Measurements from ENCODE around the gene RHOA. TPM values are rescaled to one million over a fixed set of nuclear protein-coding genes. Genes with fewer than 3 reads are reported as not detected.

Gene RHOA
- total and polyA plus RNA-seq, 2 of the 13 experiments (the other 11 are each of a cell fraction or from before 2014, with no cell fraction given) = 131 to 177 TPM

DNA sequence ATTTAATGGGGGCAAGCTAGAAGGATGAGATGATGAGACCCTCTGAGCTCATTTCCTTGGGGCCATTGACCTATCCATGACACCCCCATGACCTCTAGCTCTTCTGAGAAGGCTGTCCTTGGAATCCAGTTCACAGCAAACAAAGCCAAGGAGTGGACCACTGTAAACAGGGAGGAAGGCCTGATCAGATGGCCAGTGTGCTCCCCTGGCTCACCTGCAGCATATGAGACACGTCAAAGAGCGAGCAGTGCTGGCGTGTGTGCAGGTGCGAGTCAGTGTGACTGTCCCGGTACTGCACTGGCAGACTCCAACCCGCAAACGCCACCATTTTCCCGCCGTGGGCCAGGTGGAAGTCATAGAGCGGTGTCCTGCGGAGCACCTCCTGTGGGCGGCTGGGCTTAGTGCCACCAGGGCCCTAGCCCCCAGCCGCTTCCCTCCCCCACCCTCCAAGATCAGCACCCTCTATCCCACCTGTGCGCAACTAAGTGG, 10.2 kb upstream of the RHOA start (continued):
- TF ChIP-seq, protein P1, sequence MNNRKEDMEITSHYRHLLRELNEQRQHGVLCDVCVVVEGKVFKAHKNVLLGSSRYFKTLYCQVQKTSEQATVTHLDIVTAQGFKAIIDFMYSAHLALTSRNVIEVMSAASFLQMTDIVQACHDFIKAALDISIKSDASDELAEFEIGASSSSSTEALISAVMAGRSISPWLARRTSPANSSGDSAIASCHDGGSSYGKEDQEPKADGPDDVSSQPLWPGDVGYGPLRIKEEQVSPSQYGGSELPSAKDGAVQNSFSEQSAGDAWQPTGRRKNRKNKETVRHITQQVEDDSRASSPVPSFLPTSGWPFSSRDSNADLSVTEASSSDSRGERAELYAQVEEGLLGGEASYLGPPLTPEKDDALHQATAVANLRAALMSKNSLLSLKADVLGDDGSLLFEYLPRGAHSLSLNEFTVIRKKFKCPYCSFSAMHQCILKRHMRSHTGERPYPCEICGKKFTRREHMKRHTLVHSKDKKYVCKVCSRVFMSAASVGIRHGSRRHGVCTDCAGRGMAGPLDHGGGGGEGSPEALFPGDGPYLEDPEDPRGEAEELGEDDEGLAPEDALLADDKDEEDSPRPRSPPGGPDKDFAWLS (CRISPR knock-in tag; IDR thresholded peaks at IDR 0.05; ENCODE audit: borderline replicate concordance) = 0 out of 2 replicates have a peak, but pooled peaks have one; percentile 61
- TF ChIP-seq ZNF431 (CRISPR knock-in tag; IDR thresholded peaks at IDR 0.05; ENCODE audit: borderline replicate concordance, low read depth) = no peak
- TF ChIP-seq, protein P2, sequence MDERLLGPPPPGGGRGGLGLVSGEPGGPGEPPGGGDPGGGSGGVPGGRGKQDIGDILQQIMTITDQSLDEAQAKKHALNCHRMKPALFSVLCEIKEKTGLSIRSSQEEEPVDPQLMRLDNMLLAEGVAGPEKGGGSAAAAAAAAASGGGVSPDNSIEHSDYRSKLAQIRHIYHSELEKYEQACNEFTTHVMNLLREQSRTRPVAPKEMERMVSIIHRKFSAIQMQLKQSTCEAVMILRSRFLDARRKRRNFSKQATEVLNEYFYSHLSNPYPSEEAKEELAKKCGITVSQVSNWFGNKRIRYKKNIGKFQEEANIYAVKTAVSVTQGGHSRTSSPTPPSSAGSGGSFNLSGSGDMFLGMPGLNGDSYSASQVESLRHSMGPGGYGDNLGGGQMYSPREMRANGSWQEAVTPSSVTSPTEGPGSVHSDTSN (CRISPR knock-in tag; IDR thresholded peaks at IDR 0.05) = no peak
- TF ChIP-seq TAF1 (CRISPR knock-in tag; IDR thresholded peaks at IDR 0.05) = no peak; the same call in 1 of the 2 replicates
- TF ChIP-seq, protein P3, sequence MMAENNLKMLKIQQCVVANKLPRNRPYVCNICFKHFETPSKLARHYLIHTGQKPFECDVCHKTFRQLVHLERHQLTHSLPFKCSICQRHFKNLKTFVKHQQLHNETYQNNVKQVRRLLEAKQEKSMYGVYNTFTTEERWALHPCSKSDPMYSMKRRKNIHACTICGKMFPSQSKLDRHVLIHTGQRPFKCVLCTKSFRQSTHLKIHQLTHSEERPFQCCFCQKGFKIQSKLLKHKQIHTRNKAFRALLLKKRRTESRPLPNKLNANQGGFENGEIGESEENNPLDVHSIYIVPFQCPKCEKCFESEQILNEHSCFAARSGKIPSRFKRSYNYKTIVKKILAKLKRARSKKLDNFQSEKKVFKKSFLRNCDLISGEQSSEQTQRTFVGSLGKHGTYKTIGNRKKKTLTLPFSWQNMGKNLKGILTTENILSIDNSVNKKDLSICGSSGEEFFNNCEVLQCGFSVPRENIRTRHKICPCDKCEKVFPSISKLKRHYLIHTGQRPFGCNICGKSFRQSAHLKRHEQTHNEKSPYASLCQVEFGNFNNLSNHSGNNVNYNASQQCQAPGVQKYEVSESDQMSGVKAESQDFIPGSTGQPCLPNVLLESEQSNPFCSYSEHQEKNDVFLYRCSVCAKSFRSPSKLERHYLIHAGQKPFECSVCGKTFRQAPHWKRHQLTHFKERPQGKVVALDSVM (CRISPR knock-in tag; IDR thresholded peaks at IDR 0.05) = no peak
- TF ChIP-seq NRL (CRISPR knock-in tag; IDR thresholded peaks at IDR 0.05; ENCODE audit: borderline replicate concordance) = no peak
- TF ChIP-seq KDM2A (CRISPR knock-in tag; IDR thresholded peaks at IDR 0.05; ENCODE audit: borderline replicate concordance, low read depth) = peak; percentile 75; the same call in 1 of the 2 replicates
- TF ChIP-seq FOSL2 (CRISPR knock-in tag; IDR thresholded peaks at IDR 0.05) = no peak
- TF ChIP-seq, protein P4, sequence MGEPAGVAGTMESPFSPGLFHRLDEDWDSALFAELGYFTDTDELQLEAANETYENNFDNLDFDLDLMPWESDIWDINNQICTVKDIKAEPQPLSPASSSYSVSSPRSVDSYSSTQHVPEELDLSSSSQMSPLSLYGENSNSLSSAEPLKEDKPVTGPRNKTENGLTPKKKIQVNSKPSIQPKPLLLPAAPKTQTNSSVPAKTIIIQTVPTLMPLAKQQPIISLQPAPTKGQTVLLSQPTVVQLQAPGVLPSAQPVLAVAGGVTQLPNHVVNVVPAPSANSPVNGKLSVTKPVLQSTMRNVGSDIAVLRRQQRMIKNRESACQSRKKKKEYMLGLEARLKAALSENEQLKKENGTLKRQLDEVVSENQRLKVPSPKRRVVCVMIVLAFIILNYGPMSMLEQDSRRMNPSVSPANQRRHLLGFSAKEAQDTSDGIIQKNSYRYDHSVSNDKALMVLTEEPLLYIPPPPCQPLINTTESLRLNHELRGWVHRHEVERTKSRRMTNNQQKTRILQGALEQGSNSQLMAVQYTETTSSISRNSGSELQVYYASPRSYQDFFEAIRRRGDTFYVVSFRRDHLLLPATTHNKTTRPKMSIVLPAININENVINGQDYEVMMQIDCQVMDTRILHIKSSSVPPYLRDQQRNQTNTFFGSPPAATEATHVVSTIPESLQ (CRISPR knock-in tag; conservative IDR thresholded peaks at IDR 0.05) = no peak
- TF ChIP-seq DPF2 (CRISPR knock-in tag; IDR thresholded peaks at IDR 0.05; ENCODE audit: borderline replicate concordance, low read depth) = no peak
- no peak; the same call in 1 of the 2 replicates for TF ChIP-seq SP2 (CRISPR knock-in tag; IDR thresholded peaks at IDR 0.05)
- TF ChIP-seq ZBTB7B (CRISPR knock-in tag; IDR thresholded peaks at IDR 0.05) = no peak
- TF ChIP-seq ZNF589 (CRISPR knock-in tag; conservative IDR thresholded peaks at IDR 0.05) = no peak
- no peak for TF ChIP-seq HMG20B (CRISPR knock-in tag; conservative IDR thresholded peaks at IDR 0.05)
- no peak for TF ChIP-seq ZNF207 (IDR thresholded peaks at IDR 0.05; ENCODE audit: borderline replicate concordance)
- TF ChIP-seq JUN (CRISPR knock-in tag; IDR thresholded peaks at IDR 0.05) = no peak
- peak; percentile 9; the same call in 1 of the 2 replicates for TF ChIP-seq SALL1 (CRISPR knock-in tag; IDR thresholded peaks at IDR 0.05)
- TF ChIP-seq ZNF749 (CRISPR knock-in tag; IDR thresholded peaks at IDR 0.05; ENCODE audit: borderline replicate concordance) = no peak
- TF ChIP-seq, protein P5, sequence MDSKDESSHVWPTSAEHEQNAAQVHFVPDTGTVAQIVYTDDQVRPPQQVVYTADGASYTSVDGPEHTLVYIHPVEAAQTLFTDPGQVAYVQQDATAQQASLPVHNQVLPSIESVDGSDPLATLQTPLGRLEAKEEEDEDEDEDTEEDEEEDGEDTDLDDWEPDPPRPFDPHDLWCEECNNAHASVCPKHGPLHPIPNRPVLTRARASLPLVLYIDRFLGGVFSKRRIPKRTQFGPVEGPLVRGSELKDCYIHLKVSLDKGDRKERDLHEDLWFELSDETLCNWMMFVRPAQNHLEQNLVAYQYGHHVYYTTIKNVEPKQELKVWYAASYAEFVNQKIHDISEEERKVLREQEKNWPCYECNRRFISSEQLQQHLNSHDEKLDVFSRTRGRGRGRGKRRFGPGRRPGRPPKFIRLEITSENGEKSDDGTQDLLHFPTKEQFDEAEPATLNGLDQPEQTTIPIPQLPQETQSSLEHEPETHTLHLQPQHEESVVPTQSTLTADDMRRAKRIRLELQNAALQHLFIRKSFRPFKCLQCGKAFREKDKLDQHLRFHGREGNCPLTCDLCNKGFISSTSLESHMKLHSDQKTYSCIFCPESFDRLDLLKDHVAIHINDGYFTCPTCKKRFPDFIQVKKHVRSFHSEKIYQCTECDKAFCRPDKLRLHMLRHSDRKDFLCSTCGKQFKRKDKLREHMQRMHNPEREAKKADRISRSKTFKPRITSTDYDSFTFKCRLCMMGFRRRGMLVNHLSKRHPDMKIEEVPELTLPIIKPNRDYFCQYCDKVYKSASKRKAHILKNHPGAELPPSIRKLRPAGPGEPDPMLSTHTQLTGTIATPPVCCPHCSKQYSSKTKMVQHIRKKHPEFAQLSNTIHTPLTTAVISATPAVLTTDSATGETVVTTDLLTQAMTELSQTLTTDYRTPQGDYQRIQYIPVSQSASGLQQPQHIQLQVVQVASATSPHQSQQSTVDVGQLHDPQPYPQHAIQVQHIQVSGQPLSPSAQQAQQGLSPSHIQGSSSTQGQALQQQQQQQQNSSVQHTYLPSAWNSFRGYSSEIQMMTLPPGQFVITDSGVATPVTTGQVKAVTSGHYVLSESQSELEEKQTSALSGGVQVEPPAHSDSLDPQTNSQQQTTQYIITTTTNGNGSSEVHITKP (CRISPR knock-in tag; IDR thresholded peaks at IDR 0.05; ENCODE audit: low read depth) = no peak
- no peak for TF ChIP-seq RFX1 (IDR thresholded peaks at IDR 0.05)
